ENCODE data around the gene NLRC3.

DNA sequence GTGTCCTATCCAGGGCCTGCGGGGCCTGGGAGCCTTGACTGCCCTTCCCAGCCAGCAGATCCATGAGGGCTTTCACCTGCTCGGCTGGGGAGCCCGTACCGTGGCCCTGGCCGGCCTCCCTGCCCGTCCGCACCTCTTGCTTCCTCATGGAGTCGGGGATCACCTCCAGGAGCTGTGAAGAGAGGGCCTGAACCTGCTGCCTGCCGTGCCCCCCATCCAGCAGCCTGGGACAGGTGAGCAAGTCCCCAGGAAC is 12.4 kb downstream of the NLRC3 start:
- TF ChIP-seq, protein P1, sequence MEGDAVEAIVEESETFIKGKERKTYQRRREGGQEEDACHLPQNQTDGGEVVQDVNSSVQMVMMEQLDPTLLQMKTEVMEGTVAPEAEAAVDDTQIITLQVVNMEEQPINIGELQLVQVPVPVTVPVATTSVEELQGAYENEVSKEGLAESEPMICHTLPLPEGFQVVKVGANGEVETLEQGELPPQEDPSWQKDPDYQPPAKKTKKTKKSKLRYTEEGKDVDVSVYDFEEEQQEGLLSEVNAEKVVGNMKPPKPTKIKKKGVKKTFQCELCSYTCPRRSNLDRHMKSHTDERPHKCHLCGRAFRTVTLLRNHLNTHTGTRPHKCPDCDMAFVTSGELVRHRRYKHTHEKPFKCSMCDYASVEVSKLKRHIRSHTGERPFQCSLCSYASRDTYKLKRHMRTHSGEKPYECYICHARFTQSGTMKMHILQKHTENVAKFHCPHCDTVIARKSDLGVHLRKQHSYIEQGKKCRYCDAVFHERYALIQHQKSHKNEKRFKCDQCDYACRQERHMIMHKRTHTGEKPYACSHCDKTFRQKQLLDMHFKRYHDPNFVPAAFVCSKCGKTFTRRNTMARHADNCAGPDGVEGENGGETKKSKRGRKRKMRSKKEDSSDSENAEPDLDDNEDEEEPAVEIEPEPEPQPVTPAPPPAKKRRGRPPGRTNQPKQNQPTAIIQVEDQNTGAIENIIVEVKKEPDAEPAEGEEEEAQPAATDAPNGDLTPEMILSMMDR (IDR thresholded peaks at IDR 0.05) = no peak
- TF ChIP-seq POLR2A (IDR thresholded peaks at IDR 0.05) = no peak

Data from uterus (tissue), 2 donors.